OCI-LY7 (cell line): Measurements from ENCODE around the gene LFNG.

Experiments used
- CTCF ChIP-seq: fragments of 200-600 bp; sonication (generic); conservative IDR thresholded peaks from 2 replicates; pipeline ENCODE4 v1.5.1; 2014; ENCODE audit warnings: mild to moderate bottlenecking, antibody characterized with exemption, low read length, moderate library complexity, mixed read lengths
- EZH2phosphoT487 ChIP-seq: fragments of 200-600 bp; sonication (generic); IDR thresholded peaks from 2 replicates; pipeline ENCODE4 v1.6.1; 2018; ENCODE audit warnings: low read depth, borderline replicate concordance, mild to moderate bottlenecking, mixed run types, antibody characterized with exemption, low read length, moderate library complexity, mixed read lengths

GRCh38 chr7:2510130-2510776 lies 9.3 kb upstream of the LFNG start:
- no peak for TF ChIP-seq CTCF
- no peak for TF ChIP-seq EZH2phosphoT487
